HepG2 (cell line): ENCODE results near the gene ZDHHC9. TPM values are rescaled to one million over a fixed set of nuclear protein-coding genes. Genes with fewer than 3 reads are reported as not detected.

Experiments used
- HMGXB4 ChIP-seq, 2 experiments: sonication (generic) in 1 of 2; formaldehyde crosslinking in 1 of 2; IDR thresholded peaks; 2 replicates each; pipeline versions ENCODE4 v1.4.0 to v1.6.1; 2018 to 2020; ENCODE audit warnings: missing genetic modification reagents in 2 of 2, borderline replicate concordance in 1 of 2, low read depth in 1 of 2, mild to moderate bottlenecking in 1 of 2, missing biosample characterization in 1 of 2
- JUN ChIP-seq: sonication (generic); formaldehyde crosslinking; IDR thresholded peaks from 2 replicates; pipeline ENCODE4 v1.4.0; 2020; ENCODE audit warnings: mild to moderate bottlenecking, missing genetic modification reagents
- KDM4B ChIP-seq: sonication (generic); formaldehyde crosslinking; IDR thresholded peaks from 2 replicates; pipeline ENCODE4 v1.4.0; 2020; ENCODE audit warnings: missing genetic modification reagents
- MYC ChIP-seq: sonication (generic); formaldehyde crosslinking; IDR thresholded peaks from 2 replicates; pipeline ENCODE4 v1.9.0; 2021; ENCODE audit warnings: missing genetic modification reagents, borderline replicate concordance
- NFKB2 ChIP-seq: sonication (generic); formaldehyde crosslinking; IDR thresholded peaks from 2 replicates; pipeline ENCODE4 v1.4.0; 2020; ENCODE audit warnings: missing genetic modification reagents, borderline replicate concordance
- NFYC ChIP-seq: IDR thresholded peaks from 2 replicates; pipeline ENCODE4 v1.6.1; 2016; ENCODE audit warnings: missing genetic modification reagents, missing compliant biosample characterization
- PATZ1 ChIP-seq: sonication (generic); formaldehyde crosslinking; IDR thresholded peaks from 2 replicates; pipeline ENCODE4 v1.4.0; 2020; ENCODE audit warnings: missing genetic modification reagents
- PHF8 ChIP-seq: sonication (generic); formaldehyde crosslinking; IDR thresholded peaks from 2 replicates; pipeline ENCODE4 v1.5.0; 2020; ENCODE audit warnings: missing genetic modification reagents
- PREB ChIP-seq: sonication (generic); formaldehyde crosslinking; IDR thresholded peaks from 2 replicates; pipeline ENCODE4 v1.4.0; 2020; ENCODE audit warnings: missing genetic modification reagents
- SAP130 ChIP-seq: IDR thresholded peaks from 2 replicates; pipeline ENCODE4 v1.6.1; 2016; ENCODE audit warnings: low read depth
- SIN3A ChIP-seq: IDR thresholded peaks from 2 replicates; pipeline ENCODE4 v1.6.1; 2011; ENCODE audit warnings: low read depth, mild to moderate bottlenecking, control low read depth, low read length, borderline replicate concordance
- SNAPC2 ChIP-seq: sonication (generic); formaldehyde crosslinking; IDR thresholded peaks from 2 replicates; pipeline ENCODE4 v1.8.1; 2022; ENCODE audit warnings: mild to moderate bottlenecking, missing genetic modification reagents
- SRSF4 ChIP-seq: fragments of 200-400 bp; formaldehyde crosslinking; IDR thresholded peaks from one replicate; pipeline ENCODE4 v1.6.1; 2018; ENCODE audit warnings: mild to moderate bottlenecking, low read depth, low read length, moderate library complexity; ENCODE audit not compliant: poor library complexity, severe bottlenecking
- TFAP4 ChIP-seq: sonication (generic); IDR thresholded peaks from 2 replicates; pipeline ENCODE4 v1.6.1; 2016; ENCODE audit warnings: low read depth, borderline replicate concordance
- THAP11 ChIP-seq: IDR thresholded peaks from 2 replicates; pipeline ENCODE4 v1.6.1; 2016; ENCODE audit warnings: missing biosample characterization, missing genetic modification reagents
- XBP1 ChIP-seq: sonication (generic); formaldehyde crosslinking; IDR thresholded peaks from 2 replicates; pipeline ENCODE4 v1.5.0; 2020; ENCODE audit warnings: missing genetic modification reagents
- ZFX ChIP-seq: sonication (generic); formaldehyde crosslinking; IDR thresholded peaks from 2 replicates; pipeline ENCODE4 v1.4.0; 2020; ENCODE audit warnings: mild to moderate bottlenecking, low read depth, missing genetic modification reagents, moderate library complexity
- ZNF558 ChIP-seq: sonication (generic); formaldehyde crosslinking; IDR thresholded peaks from 2 replicates; pipeline ENCODE4 v1.9.0; 2022; ENCODE audit warnings: mild to moderate bottlenecking, missing genetic modification reagents, borderline replicate concordance
- ZNF710 ChIP-seq: sonication (generic); formaldehyde crosslinking; IDR thresholded peaks from 2 replicates; pipeline ENCODE4 v1.5.0; 2020; ENCODE audit warnings: mild to moderate bottlenecking, missing genetic modification reagents, borderline replicate concordance
- ZNF768 ChIP-seq: sonication (generic); formaldehyde crosslinking; IDR thresholded peaks from 2 replicates; pipeline ENCODE4 v1.4.0; 2020; ENCODE audit warnings: missing genetic modification reagents
- ZNF782 ChIP-seq: sonication (generic); formaldehyde crosslinking; IDR thresholded peaks from 2 replicates; pipeline ENCODE4 v1.4.0; 2020; ENCODE audit warnings: missing genetic modification reagents, mild to moderate bottlenecking, borderline replicate concordance
- polyA plus RNA-seq, 8 experiments: library from polyadenylated mRNA; depleted of rRNA in 3 of 8; stranded (reverse) in 7 of 8; unstranded in 1 of 8; fragments of >200 nt; fragmentation: Illumina TruSeq in 4 of 8; extraction: Trizol in 4 of 8; gene quantifications; 2 replicates each; pipeline versions ENCODE4 v1.2.1 to v1.2.3, GENCODE V29; 2011 to 2016; ENCODE audit warnings: low read depth in 4 of 8, missing spikeins in 1 of 8, mixed read lengths in 1 of 8; ENCODE audit not compliant: insufficient read depth in 1 of 8
- total RNA-seq, 5 experiments: library from RNA; depleted of rRNA; stranded (reverse); fragments of >200 nt; fragmentation: Illumina TruSeq; extraction: Trizol; gene quantifications; 2 replicates each; pipeline ENCODE4 v1.2.3, GENCODE V29; 2016; ENCODE audit warnings: low read depth in 1 of 5

The ZDHHC9 gene
- total and polyA plus RNA-seq, 2 of the 13 experiments (the other 11 are each of a cell fraction or from before 2014, with no cell fraction given) = 28.3 to 53.1 TPM

GRCh38 chrX:129843459-129844306, at the start of gene ZDHHC9 (continued):
- TF ChIP-seq ZNF710 (CRISPR knock-in tag) (no peak), JUN (CRISPR knock-in tag) (no peak), NFYC (peak; percentile 90), NFKB2 (CRISPR knock-in tag) (no peak), ZNF768 (CRISPR knock-in tag) (no peak), MYC (CRISPR knock-in tag) (peak; percentile 70; the same call in 1 of the 2 replicates), SRSF4 (no peak), ZNF782 (no peak), SIN3A (peak; percentile 83; the same call in 1 of the 2 replicates), ZFX (CRISPR knock-in tag) (peak; percentile 46), THAP11 (no peak), TFAP4 (peak; percentile 91), HMGXB4 (CRISPR knock-in tag; IDR thresholded peaks at IDR 0.05; ENCODE audit: borderline replicate concordance in 1 of 2, low read depth in 1 of 2) (peak in 1 of 2 experiments; percentile 36; a peak in 2 of 4 replicates), SAP130 (CRISPR knock-in tag) (peak; percentile 53), SNAPC2 (CRISPR knock-in tag) (no peak), PREB (CRISPR knock-in tag) (no peak), PATZ1 (CRISPR knock-in tag) (0 out of 2 replicates have a peak, but pooled peaks have one; percentile 11), XBP1 (CRISPR knock-in tag) (no peak), ZNF558 (peak; percentile 45; the same call in 1 of the 2 replicates), KDM4B (no peak), PHF8 (CRISPR knock-in tag) (peak; percentile 56; the same call in 1 of the 2 replicates)
